NCI-H526 treated with DMSO at 0.1 percent for 48 hours (cell line): Measurements from ENCODE around the gene ADAP1.
"Not testable (repeated sequence)": the region's sequence is repeated elsewhere in the genome, so short reads cannot be mapped to it uniquely, and the experiment has no call there.

Experiments used
- DNase-seq: peaks from one replicate; lab custom pipeline; 2025; lab: John Stamatoyannopoulos, UW

Gene ADAP1

DNA sequence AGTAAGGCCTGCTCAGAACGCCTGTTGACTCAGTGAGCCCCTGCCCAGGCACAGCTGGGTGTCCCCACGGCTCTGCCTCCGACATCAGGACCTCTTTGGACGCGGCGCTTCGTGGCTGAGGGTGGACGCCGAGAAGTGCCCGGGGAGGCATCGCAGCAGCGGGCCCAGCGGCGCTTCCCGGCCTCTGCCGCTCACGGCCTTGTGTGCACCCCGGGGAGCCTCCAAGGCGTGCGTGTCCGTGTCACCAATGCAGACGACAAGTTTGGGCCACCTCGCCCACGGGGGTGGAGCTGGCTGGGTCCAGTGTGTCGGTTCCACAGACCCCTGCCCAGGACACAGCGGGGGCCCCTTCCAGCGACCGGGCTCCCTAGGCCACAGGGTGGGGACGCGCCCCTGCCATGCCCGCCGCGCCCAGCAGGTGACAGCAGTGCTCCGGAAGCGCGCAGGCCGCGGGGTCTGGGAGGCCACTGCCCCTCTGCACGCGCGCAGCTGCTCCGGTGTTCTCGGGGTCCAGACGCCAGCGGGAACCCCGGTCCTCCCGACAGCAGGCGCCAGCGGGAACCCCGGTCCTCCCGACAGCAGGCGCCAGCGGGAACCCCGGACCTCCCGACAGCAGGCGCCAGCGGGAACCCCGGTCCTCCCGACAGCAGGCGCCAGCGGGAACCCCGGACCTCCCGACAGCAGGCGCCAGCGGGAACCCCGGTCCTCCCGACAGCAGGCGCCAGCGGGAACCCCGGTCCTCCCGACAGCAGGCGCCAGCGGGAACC is 45.7 kb downstream of the ADAP1 start:
- DNase-seq, result not testable (repeated sequence)

DNA sequence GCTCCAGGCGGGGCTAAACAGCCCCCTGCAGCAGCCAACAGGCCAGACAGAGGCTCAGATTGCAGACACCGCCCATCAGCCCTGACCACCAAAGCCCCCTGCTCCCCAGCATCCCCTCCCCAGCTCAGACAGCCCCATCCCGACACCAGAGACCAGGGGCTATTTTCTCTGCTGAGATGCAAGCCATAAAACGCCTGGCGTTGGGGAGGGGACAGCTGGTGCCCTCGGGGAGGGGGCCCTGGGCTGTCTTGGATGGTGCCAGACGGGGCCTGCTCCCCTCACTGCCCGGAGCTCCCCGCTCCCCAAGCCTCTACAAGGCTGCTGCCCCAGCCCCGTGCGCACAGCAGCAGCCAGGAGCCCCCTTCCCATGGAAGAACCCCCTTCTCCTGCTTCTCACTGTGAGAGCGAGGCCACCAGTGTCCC is 46.3 kb downstream of the ADAP1 start:
- DNase-seq, result no peak

DNA sequence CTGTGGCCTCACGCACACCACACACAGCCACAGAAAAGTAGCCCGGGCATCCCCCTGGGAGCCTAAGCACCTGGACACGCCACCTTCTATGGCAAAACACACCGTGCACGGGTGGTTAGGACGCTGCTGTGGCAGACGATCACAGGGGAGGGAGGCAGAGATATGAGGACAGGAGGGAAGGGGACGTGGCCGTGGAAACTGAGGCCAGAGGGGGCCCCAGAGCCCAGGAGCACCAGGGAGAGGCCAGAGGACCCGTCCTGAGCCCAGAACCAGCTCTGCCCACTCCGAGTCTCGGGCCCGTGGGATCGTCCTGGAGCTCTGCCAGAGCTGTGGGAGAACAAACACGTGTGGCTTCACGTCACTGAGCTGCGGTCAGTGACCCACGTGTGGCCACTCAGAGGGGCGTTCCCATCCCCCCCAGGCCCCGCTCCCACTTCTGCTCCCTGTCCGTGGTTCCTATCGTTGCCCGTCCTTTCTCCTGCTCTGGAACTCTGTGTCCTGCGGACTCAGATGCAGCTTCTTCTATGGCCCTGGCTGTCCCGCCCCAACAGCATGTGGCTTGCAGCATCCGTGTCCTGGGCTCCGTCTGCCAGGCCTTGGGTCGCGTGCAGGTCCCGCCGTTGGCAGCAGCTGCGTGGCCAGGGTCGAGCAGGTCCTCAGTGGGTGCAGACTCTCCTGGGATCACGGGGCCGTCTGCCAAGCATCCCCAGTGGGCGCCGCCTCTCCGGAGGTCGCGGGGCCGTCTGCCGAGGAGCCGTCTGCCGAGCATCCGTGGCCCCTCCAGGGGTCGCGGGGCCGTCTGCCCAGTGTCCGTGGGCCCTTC is 47.1 kb downstream of the ADAP1 start:
- no peak for DNase-seq

DNA sequence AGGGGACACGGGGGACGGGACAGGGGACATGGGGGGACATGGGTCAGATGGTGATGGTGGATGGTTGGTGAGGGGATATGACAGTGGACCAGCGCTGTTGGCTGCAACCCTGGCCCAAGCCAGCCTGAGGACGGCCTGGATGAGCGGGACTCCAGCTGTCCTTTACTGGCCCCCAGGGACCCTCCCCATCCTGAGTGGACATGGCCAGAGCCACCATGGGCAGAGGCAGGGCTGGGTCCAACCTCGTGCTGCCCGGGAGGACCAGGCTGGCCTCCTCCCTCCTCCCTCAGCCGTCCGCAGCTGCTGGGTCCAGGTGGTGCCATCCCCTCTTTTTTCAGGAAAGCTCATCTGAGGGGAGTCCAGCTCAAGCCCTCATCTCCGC is 47.7 kb downstream of the ADAP1 start:
- DNase-seq, result no peak

DNA sequence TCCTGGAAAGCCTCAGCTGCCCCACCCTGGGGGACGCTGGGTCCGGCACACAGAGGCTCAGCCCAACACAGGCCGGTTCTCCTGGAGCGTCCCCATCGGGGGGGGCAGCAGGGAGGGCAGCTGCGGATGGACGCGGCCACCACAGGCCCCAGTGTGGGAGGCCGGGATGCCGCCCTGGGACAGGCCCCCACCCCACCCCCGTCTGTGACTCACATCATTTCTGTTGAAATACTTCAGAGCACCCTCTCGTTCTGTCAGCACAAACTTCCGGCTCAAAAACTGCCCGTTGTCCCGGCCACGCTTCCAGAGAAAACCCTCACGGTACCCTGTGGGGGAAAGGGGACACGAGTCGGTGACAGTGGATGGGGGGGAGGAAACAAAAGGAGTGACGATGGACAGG is 49.6 kb downstream of the ADAP1 start:
- DNase-seq, result no peak

DNA sequence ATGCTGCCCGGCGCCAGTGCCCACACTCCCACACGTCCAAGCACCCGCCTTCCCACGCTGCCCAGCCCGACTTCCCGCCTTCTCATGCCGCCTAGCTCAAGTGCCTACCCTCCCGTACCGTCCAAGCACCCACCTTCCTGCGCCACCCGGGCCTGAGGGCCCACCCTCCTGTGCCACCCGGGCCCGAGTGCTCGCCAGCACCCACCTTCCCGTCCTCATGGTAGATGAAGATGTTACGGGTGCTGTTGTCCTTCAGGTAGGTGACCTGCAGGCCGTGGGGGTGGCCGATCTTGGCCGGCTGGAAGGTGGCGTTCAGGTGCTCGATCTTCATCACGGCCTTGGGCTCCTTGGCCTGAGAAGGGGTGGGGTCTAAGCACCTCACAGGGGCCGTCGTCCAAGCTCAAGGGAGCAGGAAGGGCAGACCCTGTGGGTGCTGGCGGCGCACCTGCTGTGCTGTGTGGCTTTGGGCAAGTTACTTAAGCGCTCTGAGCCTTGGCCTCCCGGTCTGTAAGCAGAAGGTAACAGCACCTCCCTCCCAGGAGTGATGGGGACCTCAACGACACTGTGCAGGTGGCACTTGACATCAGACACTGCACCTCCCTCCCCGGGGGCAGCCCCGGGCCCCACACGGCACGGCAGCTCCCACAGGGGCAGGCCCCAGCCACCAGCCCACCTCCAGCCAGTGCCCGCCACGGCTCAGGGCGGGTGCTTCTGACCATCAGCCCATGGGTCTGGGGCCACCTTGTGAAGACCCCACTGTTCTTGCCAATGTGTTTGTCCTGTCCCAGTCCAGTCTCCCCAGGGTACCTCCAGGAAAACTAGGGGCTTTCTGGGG is 50.3 kb downstream of the ADAP1 start:
- DNase-seq, result no peak

DNA sequence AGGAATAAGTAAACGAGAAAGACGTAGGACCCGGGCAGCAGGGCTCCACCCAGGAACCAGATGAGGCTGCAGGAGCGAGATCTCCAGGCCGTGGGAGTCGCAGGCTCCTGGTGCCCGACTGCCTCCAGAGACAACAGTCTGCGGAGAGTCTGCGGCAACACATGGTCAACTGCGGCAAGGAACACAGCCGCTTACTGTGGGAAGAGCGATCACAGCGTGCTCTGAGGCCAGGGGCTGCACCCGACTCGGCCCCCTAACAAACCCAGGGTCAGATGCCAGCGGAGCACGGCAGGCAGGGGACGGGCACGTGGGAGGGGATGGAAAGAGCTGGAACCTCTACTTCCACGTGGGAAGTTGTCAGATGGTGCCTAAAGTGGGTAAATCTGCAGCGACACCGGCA is 51.5 kb downstream of the ADAP1 start:
- DNase-seq, result no peak

DNA sequence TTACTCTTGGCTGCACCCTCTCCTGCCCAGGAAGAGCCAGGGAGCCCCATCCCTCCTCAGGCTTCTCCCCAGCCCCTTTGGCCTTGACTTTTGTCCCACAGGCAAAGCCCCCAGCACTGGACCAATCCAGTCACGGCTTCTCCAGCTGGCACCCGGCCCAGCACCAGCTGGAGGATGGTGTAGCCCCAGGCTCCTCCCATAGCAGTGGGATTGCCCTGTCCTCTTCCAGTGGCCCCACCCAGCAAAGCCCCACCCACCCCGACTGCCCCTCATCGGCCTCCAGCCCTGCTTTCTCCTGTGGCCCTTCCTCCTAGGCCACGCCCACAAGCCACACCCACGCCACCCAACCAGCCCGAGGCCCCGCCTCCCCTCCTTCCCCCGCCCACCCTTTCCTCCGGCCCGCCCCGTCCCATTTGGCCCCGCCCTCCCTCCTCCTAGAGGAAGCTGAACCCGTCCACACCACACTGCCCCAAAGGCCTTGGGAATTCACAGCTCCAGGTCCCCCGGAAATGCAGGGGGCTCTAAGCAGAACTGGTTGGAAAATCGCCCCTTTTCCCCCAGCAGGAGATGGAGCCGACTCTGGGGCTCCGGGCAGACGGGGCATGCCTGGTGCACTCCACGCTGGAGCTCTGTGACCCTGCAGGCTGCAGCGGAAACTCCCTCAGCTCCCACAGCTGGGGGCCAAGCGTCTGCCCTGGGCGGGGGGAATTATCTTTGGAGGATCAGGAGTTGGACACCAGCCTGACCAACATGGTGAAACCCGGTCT is 52.9 kb downstream of the ADAP1 start:
- peak; percentile 80 for DNase-seq

DNA sequence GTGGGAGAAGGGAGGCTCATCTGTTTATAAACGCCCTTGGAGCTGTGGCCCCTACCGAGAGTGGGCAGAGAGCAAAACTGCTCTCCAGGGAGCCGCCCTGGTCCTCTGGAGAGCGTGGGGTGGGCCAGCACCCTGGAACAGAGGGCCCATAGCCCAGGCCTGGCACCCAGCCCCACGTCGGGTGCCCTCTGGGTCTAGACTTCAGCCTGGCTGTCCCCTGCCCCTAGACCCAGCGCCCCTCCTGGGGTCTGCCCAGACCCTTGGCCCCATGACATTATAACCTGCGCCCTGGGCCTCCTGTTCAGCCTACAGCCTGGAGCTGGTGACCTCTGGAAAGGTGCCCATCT is 53.5 kb downstream of the ADAP1 start:
- no peak for DNase-seq

DNA sequence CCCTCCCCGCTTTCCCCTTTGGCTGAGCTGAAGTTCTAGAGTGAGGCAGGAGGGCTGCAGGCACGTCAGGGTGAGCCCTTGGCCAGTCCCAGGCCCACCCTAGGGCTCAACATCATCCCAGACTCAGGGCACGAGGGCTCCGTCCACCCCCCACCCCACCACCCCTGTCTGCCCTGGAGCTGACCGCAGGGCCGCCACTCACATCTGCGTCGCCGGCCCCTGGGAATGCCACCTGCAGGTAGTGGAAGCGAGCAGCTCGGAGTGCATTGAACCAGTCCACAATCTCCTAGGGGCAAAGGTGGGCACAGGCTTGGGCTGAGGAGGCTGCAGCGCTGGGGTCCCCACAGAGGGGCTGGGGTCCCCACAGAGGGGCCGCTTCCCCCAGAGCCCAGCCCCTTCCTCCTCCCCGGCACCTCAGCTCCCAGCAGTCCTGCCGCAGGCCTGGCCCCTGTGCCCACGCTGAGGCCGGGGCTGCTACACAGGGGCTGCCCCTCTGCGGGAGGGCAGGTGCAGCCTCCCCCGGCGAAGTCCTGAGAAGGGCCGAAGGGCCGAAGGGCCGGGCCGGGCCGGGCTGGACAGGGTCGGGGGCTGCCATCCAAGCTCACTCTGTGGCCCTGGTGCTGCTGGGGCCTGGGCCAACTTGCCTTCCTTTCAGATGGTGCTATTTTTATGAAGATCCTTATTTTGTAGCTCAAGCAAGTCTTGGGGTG is 54.0 kb downstream of the ADAP1 start:
- DNase-seq, result no peak

DNA sequence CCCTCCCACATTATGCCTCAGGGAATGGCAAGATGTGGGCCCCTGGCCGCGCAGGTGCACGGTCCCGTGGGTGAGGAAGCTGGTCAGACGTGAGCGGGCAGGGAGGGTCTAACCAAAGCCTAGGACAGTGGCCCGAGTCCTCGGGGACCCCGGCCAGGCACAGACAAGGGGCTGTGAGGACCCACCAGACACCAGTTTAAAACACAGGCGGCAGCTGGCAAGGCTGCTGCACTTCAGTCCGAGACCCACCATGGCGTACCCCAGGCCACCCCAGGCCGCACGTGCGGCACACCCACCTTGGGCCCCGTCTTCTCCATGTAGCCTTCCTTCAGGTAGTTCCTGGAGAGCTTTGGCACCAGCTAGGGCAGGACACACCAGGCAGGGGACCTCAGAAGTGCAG is 54.7 kb downstream of the ADAP1 start:
- DNase-seq, result no peak

DNA sequence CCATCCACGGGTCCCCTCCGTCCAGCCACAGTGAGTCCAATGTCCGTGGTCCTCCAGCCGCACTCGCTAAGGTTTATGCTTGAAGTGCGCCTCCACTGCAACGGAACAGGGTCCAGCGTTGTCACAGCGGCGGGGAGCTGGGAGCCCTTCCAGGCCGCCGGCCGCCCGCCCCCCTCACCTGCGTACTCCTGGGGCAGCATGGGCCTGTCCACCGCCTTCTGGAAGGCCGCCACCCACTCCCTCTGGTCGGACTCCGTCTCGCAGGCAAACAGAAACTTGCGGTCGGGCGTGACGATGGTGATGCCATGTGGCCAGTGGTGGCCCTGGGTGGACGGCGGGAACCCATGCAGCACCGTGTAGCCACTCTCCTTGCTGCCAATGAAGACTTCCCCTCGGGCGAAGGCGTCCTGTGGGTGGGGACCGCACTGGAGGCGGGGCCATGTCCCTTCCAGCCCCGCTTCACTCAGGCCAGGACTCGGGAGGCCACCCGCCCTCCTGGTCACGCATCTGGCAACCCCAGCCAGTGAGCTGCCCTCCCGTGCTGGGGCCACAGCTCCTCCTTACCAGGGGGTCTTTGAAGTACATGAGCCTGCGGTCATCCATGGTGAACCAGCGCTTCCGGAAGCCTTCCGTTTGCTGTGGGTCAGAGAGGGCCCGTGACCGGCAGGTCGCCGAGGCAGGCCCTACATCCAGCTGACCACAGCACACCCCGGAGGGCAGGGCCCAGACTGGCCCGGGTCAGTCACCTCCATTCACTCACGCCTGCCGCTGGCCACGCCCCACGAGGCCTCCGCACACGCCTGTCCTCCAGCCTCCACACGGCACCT is 55.4 kb downstream of the ADAP1 start:
- no peak for DNase-seq

DNA sequence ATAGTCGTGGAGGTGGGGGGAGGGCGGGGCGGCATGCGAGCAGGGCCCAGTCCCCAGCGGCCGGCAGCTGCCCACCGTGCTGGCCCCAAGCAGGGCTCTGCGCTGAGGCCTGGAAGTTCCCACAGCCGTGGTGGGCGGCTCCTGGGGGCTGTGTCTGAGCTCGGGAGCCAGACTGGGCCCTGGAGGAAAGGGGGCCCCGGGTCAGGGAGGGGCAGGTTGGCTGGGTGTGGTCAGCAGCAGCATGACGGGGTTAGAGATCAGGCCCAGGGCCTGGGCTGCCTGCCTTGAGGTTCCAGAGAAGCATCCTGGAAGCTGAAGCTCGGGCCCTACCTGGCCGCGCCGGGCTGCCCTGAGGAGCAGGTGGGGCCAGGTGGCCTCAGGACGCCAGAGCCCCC is 56.0 kb downstream of the ADAP1 start:
- DNase-seq, result no peak

DNA sequence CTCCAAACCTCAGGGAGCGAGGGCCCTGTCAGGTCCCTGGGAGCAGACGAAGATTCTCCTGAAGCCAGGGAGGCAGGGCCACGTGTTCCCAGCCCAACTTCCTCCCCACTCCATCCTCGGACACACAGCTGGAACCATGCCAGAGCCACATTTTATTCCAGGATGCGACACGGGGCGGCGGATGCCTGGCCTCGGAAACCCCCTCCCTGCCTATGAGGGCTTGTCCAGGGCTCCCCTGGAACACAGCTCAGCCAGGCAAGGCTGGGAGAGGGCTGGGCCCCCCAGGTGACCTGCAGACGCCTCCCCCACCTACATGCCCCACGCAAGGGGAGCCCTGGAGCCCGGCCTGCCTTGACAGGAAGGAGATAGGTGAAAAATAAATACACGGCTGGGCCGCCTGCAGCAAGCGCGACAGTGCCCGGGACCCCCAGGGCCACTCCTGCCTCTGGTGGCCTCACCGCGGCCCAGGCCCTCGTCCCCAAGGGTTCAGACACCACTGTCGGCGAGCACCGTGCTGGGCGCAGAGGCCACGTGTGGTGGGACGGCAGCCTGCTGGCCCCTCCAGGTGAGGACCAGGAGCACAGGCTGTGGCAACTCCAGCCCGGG is 56.6 kb downstream of the ADAP1 start:
- no peak for DNase-seq

DNA sequence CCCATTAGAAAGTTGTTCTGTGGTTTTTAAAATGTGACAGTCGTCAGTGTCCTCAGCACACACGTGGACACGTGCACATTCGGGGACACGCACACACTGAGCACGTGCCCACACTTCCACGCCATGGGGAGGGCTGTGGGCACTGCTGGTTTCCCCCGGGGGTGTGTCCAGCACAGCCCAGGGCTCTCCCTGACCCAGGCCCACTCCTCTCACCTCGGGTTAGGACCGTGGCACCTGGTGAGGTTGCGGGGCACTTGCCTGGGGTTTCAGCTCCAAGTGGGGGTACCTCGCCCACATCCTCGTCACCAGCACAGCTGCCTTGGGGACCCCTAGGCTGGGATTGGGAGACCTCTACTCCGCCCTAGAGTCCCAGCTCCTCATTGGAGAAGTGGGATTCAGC is 57.4 kb downstream of the ADAP1 start:
- no peak for DNase-seq

DNA sequence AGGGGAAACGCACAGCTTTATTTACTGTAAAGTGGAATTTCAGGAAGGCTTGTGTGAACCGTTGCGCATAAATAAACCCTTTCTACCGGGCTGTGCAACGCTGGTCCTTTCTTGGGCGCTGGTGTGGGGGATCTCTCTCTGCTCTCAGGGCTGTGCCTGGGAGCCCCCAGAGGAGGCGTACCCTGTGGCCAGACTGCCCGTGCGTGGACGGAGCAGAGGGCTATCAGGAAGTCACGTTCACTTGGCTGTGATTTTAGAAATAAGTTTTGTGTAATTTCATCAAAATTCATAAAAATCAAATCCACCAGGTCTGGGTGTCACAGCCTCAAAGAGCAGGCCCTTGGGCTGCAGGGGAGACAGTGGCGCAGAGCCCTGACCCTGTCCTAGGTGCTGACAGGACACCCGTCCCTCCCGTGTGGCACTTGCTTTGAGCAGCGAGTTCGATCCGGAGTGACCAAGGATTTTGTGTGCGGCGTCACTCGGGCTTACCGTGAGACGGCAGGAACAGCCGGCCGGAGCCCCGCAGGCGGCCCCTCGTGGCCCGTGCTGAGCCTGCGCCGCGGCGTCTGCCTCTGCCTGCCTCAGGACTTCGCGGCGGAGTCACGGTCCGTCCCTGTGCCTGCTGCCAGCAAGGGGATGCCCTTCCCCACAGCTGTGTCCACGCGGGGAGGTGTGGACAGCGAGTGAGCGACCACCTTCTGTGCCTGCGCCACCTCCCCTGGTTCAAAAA is 58.0 kb downstream of the ADAP1 start:
- no peak for DNase-seq

DNA sequence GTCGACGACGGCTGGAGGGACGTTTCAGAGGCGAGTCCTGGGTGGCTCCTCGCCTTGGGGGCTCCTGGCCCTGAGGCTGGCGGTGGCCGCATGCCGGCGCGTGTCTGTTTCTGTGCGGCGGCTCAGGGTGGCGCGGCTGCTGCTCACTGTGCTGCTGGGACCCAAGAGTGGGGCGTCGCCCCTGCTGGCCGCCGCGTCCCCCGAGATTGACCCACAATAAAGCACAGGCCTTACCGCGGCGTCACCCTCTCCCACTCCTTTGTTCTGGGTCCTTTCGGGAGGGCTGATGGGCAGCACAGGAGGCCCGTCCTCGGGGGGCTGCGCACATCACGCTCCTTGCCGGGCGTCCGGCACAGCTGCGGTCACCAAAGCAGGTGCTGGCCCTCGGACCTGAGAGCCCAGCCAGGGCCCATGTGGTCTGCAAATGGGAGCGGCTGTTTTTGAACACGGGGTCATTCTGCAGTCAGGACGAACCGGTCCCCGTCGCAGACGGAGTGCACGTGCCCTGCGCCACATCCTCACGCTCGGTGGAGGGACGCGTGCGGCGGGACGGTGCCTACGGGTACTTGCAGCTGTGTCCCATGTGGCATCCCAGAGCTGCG is 58.9 kb downstream of the ADAP1 start:
- no peak for DNase-seq

DNA sequence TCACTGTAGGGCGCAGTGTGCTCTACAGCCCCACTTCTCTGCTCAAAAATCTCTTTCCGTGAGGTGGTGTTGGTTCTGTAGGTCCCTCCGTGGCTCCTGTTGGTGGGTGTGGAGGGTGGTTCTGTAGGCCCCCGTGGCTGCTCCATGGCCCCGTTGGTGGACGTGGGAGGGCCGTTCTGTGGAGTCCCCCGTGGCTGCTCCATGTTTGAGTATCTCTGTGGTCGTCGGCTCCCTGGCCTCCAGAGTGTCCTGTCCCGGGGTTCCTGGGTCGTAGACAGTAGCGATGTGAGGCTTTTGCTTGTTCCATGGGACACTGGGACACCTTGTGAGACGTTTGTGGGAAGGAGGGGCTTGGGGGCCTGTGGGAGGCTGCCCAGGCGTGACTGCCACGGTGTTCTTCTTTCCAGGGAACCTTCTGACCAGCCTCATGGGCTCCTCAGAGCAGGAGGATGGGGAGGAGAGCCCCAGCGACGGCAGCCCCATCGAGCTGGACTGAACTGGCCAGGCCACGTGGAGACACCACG is 59.5 kb downstream of the ADAP1 start:
- DNase-seq, result no peak
